ENCODE data around the gene SVOP. TPM values are rescaled to one million over a fixed set of nuclear protein-coding genes. Genes with fewer than 3 reads are reported as not detected.

Gene SVOP
- polyA plus RNA-seq, 1 experiment, result not detected

- POLR2A ChIA-PET, result no interaction called here
- DNase-seq (ENCODE audit: low read depth), result no peak
- Histone ChIP-seq H3K36me3 (ENCODE audit: control insufficient read depth, insufficient read depth, low read length) (no peaks in the 10 kb centered on the region), H3K4me3 (ENCODE audit: low read depth, low read length) (no peak overlapping the region), H3K27me3 (ENCODE audit: control insufficient read depth, insufficient read depth, low read length) (peaks cover 6% of the 10 kb centered on the region; the same call in 1 of the 2 replicates)
- CTCF ChIA-PET, result interaction anchor here (1.2 kb wide), 1 partner anchor 16 kb away, joined by 5 read pairs; no protein-coding TSS in a partner anchor
- TF ChIP-seq, protein P1, sequence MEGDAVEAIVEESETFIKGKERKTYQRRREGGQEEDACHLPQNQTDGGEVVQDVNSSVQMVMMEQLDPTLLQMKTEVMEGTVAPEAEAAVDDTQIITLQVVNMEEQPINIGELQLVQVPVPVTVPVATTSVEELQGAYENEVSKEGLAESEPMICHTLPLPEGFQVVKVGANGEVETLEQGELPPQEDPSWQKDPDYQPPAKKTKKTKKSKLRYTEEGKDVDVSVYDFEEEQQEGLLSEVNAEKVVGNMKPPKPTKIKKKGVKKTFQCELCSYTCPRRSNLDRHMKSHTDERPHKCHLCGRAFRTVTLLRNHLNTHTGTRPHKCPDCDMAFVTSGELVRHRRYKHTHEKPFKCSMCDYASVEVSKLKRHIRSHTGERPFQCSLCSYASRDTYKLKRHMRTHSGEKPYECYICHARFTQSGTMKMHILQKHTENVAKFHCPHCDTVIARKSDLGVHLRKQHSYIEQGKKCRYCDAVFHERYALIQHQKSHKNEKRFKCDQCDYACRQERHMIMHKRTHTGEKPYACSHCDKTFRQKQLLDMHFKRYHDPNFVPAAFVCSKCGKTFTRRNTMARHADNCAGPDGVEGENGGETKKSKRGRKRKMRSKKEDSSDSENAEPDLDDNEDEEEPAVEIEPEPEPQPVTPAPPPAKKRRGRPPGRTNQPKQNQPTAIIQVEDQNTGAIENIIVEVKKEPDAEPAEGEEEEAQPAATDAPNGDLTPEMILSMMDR (IDR thresholded peaks at IDR 0.05; ENCODE audit: insufficient read depth, low read depth, low read length), result no peak
Measured at GRCh38 chr12:108966378-108967151, 54.3 kb downstream of the SVOP start.

DNA sequence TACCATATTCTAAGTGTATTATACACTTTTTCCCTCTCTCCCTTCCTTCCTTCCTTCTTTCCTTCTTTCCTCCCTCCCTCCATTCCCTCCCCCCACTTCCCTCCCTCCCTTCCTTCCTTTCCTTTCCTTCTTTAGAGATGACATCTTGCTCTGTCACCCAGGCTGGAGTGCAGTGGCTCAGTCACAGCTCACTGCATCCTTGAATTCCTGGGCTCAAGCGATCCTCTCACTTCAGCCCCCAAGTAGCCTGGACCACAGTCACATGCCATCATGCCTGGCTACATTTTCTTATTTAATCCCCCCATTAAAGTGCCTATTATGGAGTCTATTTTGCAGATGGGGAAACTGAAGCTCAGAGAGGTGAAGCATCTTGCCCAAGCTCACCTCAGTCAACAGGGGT lies 55.0 kb downstream of the SVOP start:
- POLR2A ChIA-PET, result no interaction called here

DNA sequence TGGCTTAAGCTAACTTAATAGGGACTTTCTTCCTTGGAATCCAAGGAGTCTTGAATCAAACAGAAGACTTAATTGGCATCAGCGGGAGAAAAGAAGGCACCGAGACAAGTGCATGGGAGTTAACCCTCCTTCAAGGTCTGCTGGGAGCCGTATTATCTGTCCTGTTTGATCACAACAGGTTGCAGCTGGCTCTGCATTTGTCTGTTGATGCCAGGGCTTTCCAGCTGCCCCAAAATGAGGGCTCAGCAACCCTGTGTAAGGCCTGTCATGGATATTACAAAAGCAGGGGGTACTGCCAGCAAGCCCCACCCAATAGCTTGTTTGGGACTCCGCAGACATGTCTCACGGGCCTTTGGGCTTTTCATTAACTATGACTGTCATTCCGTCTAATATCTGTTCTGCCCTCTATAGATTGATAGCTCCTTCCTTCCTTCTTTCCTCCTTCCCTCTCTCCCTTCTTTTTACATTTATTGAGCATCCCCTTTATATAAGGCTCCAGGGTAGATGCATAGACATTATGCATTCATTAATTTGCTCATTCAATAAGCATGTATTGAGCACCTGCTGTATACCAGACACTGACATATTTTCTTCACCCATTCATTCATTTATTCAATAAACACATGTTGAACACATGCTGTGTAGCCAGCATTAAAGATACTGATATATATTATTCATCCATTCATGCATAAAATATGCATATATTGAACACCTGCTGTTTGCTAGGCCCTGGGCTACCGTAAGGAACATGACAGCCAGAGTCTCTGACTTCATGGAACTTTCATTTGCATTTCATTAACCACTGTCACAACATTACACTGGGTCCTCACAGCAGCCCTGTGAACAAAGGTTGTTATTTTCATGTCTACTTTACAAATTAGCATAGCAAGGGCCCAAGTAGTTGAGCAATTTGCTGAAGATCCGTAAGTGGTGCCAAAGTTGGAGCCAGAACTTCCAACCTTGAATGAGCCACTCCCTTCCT lies 56.2 kb downstream of the SVOP start:
- Histone ChIP-seq H3K36me3 (ENCODE audit: control insufficient read depth, insufficient read depth, low read length) (no peaks in the 10 kb centered on the region), H3K4me3 (ENCODE audit: low read depth, low read length) (no peak overlapping the region), H3K27me3 (ENCODE audit: control insufficient read depth, insufficient read depth, low read length) (peaks cover 5% of the 10 kb centered on the region; the same call in 1 of the 2 replicates)
- POLR2A ChIA-PET, result interaction anchor here (0.7 kb wide), 1 partner anchor 1164 kb away, joined by 3 read pairs; no protein-coding TSS in a partner anchor
- CTCF ChIA-PET, result interaction anchor here (1.0 kb wide), 1 partner anchor 14 kb away, joined by 4 read pairs; no protein-coding TSS in a partner anchor
- TF ChIP-seq, protein P1 (IDR thresholded peaks at IDR 0.05; ENCODE audit: insufficient read depth, low read depth, low read length), result no peak
- no peak for DNase-seq (ENCODE audit: low read depth)

More for the DNA sequence above, 55.0 kb downstream of the SVOP start:
- peaks cover 6% of the 10 kb centered on the region; the same call in 1 of the 2 replicates for H3K27me3 ChIP-seq (ENCODE audit: control insufficient read depth, insufficient read depth, low read length)
- DNase-seq (ENCODE audit: low read depth), result no peak
- no peaks in the 10 kb centered on the region for H3K36me3 ChIP-seq (ENCODE audit: control insufficient read depth, insufficient read depth, low read length)
- no peak overlapping the region for H3K4me3 ChIP-seq (ENCODE audit: low read depth, low read length)
- CTCF ChIA-PET, result no interaction called here
- TF ChIP-seq, protein P1 (IDR thresholded peaks at IDR 0.05; ENCODE audit: insufficient read depth, low read depth, low read length), result no peak

- H3K27me3 ChIP-seq (ENCODE audit: control insufficient read depth, insufficient read depth, low read length), result peaks cover 5% of the 10 kb centered on the region; the same call in 1 of the 2 replicates
- no peak overlapping the region for H3K4me3 ChIP-seq (ENCODE audit: low read depth, low read length)
- TF ChIP-seq, protein P1 (IDR thresholded peaks at IDR 0.05; ENCODE audit: insufficient read depth, low read depth, low read length), result no peak
- ChIA-PET POLR2A (no interaction called here), CTCF (no interaction called here)
- H3K36me3 ChIP-seq (ENCODE audit: control insufficient read depth, insufficient read depth, low read length), result no peaks in the 10 kb centered on the region
- no peak for DNase-seq (ENCODE audit: low read depth)
Measured at GRCh38 chr12:108962256-108962655, 58.6 kb downstream of the SVOP start.

Data from BJ (cell line).